ENCODE data around the gene RANBP17. TPM values are rescaled to one million over a fixed set of nuclear protein-coding genes. Genes with fewer than 3 reads are reported as not detected.
A peak's percentile ranks its signal among the peaks of the same experiment; 100 is the strongest.
"Not testable (repeated sequence)": the region's sequence is repeated elsewhere in the genome, so short reads cannot be mapped to it uniquely, and the experiment has no call there.

RANBP17 gene
- total RNA-seq, 1 donor from 2014 or later: 9.6 TPM

GRCh38 chr5:170941788-170942187 is 80.0 kb downstream of the RANBP17 start:
- no peak for DNase-seq (ENCODE audit: low read depth)

- DNase-seq (ENCODE audit: low read depth): no peak
Observed at GRCh38 chr5:170945275-170945674, 83.5 kb downstream of the RANBP17 start.

- DNase-seq (ENCODE audit: low read depth): no peak
Observed at GRCh38 chr5:170960567-170960966, 98.7 kb downstream of the RANBP17 start.

GRCh38 chr5:170963521-170963920 is 101.7 kb downstream of the RANBP17 start:
- DNase-seq (ENCODE audit: low read depth): no peak

GRCh38 chr5:170974461-170974860 is 112.6 kb downstream of the RANBP17 start:
- DNase-seq (ENCODE audit: low read depth): no peak

- not testable (repeated sequence) for DNase-seq (ENCODE audit: low read depth)
Observed at GRCh38 chr5:170980261-170980660, 118.4 kb downstream of the RANBP17 start.

GRCh38 chr5:170985486-170985885 is 123.7 kb downstream of the RANBP17 start:
- peak; percentile 20 for DNase-seq (ENCODE audit: low read depth)

GRCh38 chr5:170986598-170986997 is 124.8 kb downstream of the RANBP17 start:
- DNase-seq (ENCODE audit: low read depth): peak; percentile 36

GRCh38 chr5:170993476-170993875 is 131.7 kb downstream of the RANBP17 start:
- DNase-seq (ENCODE audit: low read depth): no peak

- no peak for DNase-seq (ENCODE audit: low read depth)
Observed at GRCh38 chr5:171010086-171010485, 148.3 kb downstream of the RANBP17 start.

- no peak for DNase-seq (ENCODE audit: low read depth)
Observed at GRCh38 chr5:171010816-171011215, 149.0 kb downstream of the RANBP17 start.

GRCh38 chr5:171023508-171023907 is 161.7 kb downstream of the RANBP17 start:
- peak; percentile 3 for DNase-seq (ENCODE audit: low read depth)

GRCh38 chr5:171024084-171024483 is 162.3 kb downstream of the RANBP17 start:
- DNase-seq (ENCODE audit: low read depth): no peak

GRCh38 chr5:171029401-171029800 is 167.6 kb downstream of the RANBP17 start:
- no peak for DNase-seq (ENCODE audit: low read depth)

- no peak for DNase-seq (ENCODE audit: low read depth)
Observed at GRCh38 chr5:171031977-171032376, 170.2 kb downstream of the RANBP17 start.

- no peak for DNase-seq (ENCODE audit: low read depth)
Observed at GRCh38 chr5:171032435-171032973, 170.7 kb downstream of the RANBP17 start.

GRCh38 chr5:171041893-171042292 is 180.1 kb downstream of the RANBP17 start:
- not testable (repeated sequence) for DNase-seq (ENCODE audit: low read depth)

GRCh38 chr5:171050916-171051315 is 189.1 kb downstream of the RANBP17 start:
- no peak for DNase-seq (ENCODE audit: low read depth)

GRCh38 chr5:171055875-171056454 is 194.1 kb downstream of the RANBP17 start:
- peak; percentile 2 for DNase-seq (ENCODE audit: low read depth)

- no peak for DNase-seq (ENCODE audit: low read depth)
Observed at GRCh38 chr5:171067540-171068130, 205.8 kb downstream of the RANBP17 start.

GRCh38 chr5:171074747-171075146 is 212.9 kb downstream of the RANBP17 start:
- DNase-seq (ENCODE audit: low read depth): no peak

- DNase-seq (ENCODE audit: low read depth): no peak
Observed at GRCh38 chr5:171080186-171080938, 218.5 kb downstream of the RANBP17 start.

- DNase-seq (ENCODE audit: low read depth): no peak
Observed at GRCh38 chr5:171081319-171081718, 219.5 kb downstream of the RANBP17 start.

Data from renal cortical epithelial cell (primary cell).